COLO668 (cell line): ENCODE results near the gene CDK18.

Experiments
- DNase-seq: peaks from one replicate; lab custom pipeline; 2025; ENCODE audit not compliant: unreplicated experiment; lab: John Stamatoyannopoulos, UW

CDK18 gene

GRCh38 chr1:205535866-205536758, 31.6 kb downstream of the CDK18 start:
- DNase-seq: peak; percentile 54

GRCh38 chr1:205536759-205537361, 32.4 kb downstream of the CDK18 start:
- no peak for DNase-seq

GRCh38 chr1:205537386-205538018, 33.0 kb downstream of the CDK18 start:
- no peak for DNase-seq

- no peak for DNase-seq
Measured at GRCh38 chr1:205538235-205538840, 33.9 kb downstream of the CDK18 start.

- no peak for DNase-seq
Measured at GRCh38 chr1:205541161-205541886, 36.9 kb downstream of the CDK18 start.

- no peak for DNase-seq
Measured at GRCh38 chr1:205542367-205542766, 37.9 kb downstream of the CDK18 start.

- peak; percentile 85 for DNase-seq
Measured at GRCh38 chr1:205543351-205544301, 39.2 kb downstream of the CDK18 start.

GRCh38 chr1:205545001-205545919, 40.8 kb downstream of the CDK18 start:
- DNase-seq: no peak

GRCh38 chr1:205545991-205546390, 41.5 kb downstream of the CDK18 start:
- no peak for DNase-seq

- DNase-seq: no peak
Measured at GRCh38 chr1:205546541-205546940, 42.1 kb downstream of the CDK18 start.

GRCh38 chr1:205547936-205548827, 43.7 kb downstream of the CDK18 start:
- no peak for DNase-seq

- no peak for DNase-seq
Measured at GRCh38 chr1:205554026-205554811, 49.8 kb downstream of the CDK18 start.

- no peak for DNase-seq
Measured at GRCh38 chr1:205561501-205562203, 57.2 kb downstream of the CDK18 start.

- no peak for DNase-seq
Measured at GRCh38 chr1:205563927-205564441, 59.5 kb downstream of the CDK18 start.

- DNase-seq: no peak
Measured at GRCh38 chr1:205565799-205566198, 61.3 kb downstream of the CDK18 start.

- DNase-seq: no peak
Measured at GRCh38 chr1:205567716-205568115, 63.2 kb downstream of the CDK18 start.
